Cardiac fibroblast (primary cell): ENCODE data around the gene TAF11L3.
"Not testable (repeated sequence)": the region's sequence is repeated elsewhere in the genome, so short reads cannot be mapped to it uniquely, and the experiment has no call there.

Experiments used
- DNase-seq, 2 donors: peaks; one replicate each; pipeline versions ENCODE4 v3.0.0 to v3.0.0-alpha.2; 2010; ENCODE audit warnings: low read depth in 2 of 2
- H3K4me3 ChIP-seq, 2 donors: replicated peaks in 1 of 2; 1 replicate in 1 of 2; 2 replicates in 1 of 2; pipeline ENCODE4 v1.5.1; 2011; ENCODE audit warnings: low read depth in 2 of 2, low read length in 2 of 2, mild to moderate bottlenecking in 2 of 2, moderate library complexity in 1 of 2
- CTCF ChIP-seq: IDR thresholded peaks from one replicate; pipeline ENCODE4 v1.5.1; 2011; ENCODE audit warnings: low read depth, mild to moderate bottlenecking, low read length, inconsistent platforms

Gene TAF11L3

GRCh38 chr5:17518067-17518466 is at the start of gene TAF11L3:
Gene TAF11L3, plus strand, starts transcription at chr5:17518367.
- H3K4me3 ChIP-seq, DNase-seq: not testable (repeated sequence)

GRCh38 chr5:17470064-17470463 is 48.1 kb upstream of the TAF11L3 start:
- no peak for DNase-seq
- no peak overlapping the region for H3K4me3 ChIP-seq
- TF ChIP-seq CTCF, result no peak

GRCh38 chr5:17475064-17475463 is 43.1 kb upstream of the TAF11L3 start:
- H3K4me3 ChIP-seq, DNase-seq: not testable (repeated sequence)

GRCh38 chr5:17477043-17477442 is 41.1 kb upstream of the TAF11L3 start:
- no peak for DNase-seq
- H3K4me3 ChIP-seq, result no peak overlapping the region
- no peak for TF ChIP-seq CTCF

GRCh38 chr5:17477573-17478265 is 40.4 kb upstream of the TAF11L3 start:
- DNase-seq, result no peak
- H3K4me3 ChIP-seq, result no peak overlapping the region
- no peak for TF ChIP-seq CTCF

GRCh38 chr5:17481378-17481777 is 36.8 kb upstream of the TAF11L3 start:
- H3K4me3 ChIP-seq, result no peak overlapping the region
- no peak for DNase-seq
- no peak for TF ChIP-seq CTCF

GRCh38 chr5:17482790-17483189 is 35.4 kb upstream of the TAF11L3 start:
- no peak for DNase-seq
- no peak overlapping the region for H3K4me3 ChIP-seq
- no peak for TF ChIP-seq CTCF

GRCh38 chr5:17486464-17487173 is 31.5 kb upstream of the TAF11L3 start:
- not testable (repeated sequence) for DNase-seq, H3K4me3 ChIP-seq
